HepG2 (cell line): Measurements from ENCODE around the gene MME. TPM values are rescaled to one million over a fixed set of nuclear protein-coding genes. Genes with fewer than 3 reads are reported as not detected.

ENCODE experiments used
- ATAC-seq: fragments of 200-7000 bp; cut with Tn5 transposase; 3 replicates; pipeline ENCODE4 v1.9.1; 2020; ENCODE audit warnings: mild to moderate bottlenecking, moderate library complexity
- Bru-seq: library from RNA; stranded (reverse); fragments of 400-500 nt; gene quantifications from one replicate; lab custom pipeline; 2021; lab: Mats Ljungman, UMichigan
- BruChase-seq, 2 experiments: library from RNA; stranded (reverse); fragments of 400-500 nt; gene quantifications; one replicate each; lab custom pipeline; 2021; lab: Mats Ljungman, UMichigan
- BruUV-seq: library from RNA; stranded (reverse); fragments of 400-500 nt; replicated peaks from 2 replicates; lab custom pipeline; 2021; lab: Mats Ljungman, UMichigan
- CTCF ChIA-PET: fragments of 300-600 bp; formaldehyde crosslinking; extraction: SDS; loops from one replicate; lab custom pipeline; 2021; ENCODE audit warnings: low total read pairs, inconsistent platforms, low intra/inter-chr PET ratio; lab: Yijun Ruan, JAX
- POLR2A ChIA-PET: fragments of 350-600 bp; sonication (Branson Sonifier 250); formaldehyde crosslinking; loops from one replicate; lab custom pipeline; 2020; ENCODE audit warnings: antibody characterized with exemption, inconsistent platforms; lab: Yijun Ruan, JAX
- DNase-seq: peaks from one replicate; pipeline ENCODE4 v3.0.0-alpha.2; 2015; ENCODE audit warnings: low spot score
- FAIRE-seq: peaks from 3 replicates; lab custom pipeline; 2011; peaks lifted over from hg19 to GRCh38; lab: Jason Lieb, UNC
- H2AFZ ChIP-seq: one replicate; pipeline ENCODE4 v1.6.1; 2011; ENCODE audit warnings: low read length, inconsistent platforms
- H3K27ac ChIP-seq: fragments of 300-600 bp; 3 replicates; pipeline ENCODE4 v1.8.0; 2011; ENCODE audit warnings: mixed run types, mild to moderate bottlenecking, mixed read lengths, low read length, inconsistent platforms; ENCODE audit not compliant: insufficient read depth; ENCODE audit errors: extremely low read length
- H3K27me3 ChIP-seq, 2 experiments: fragments of 200-600 bp in 1 of 2; 2 replicates in 1 of 2; 3 replicates in 1 of 2; pipeline versions ENCODE4 v1.6.0 to v1.8.0; 2011; ENCODE audit warnings: low read length in 2 of 2, mild to moderate bottlenecking in 2 of 2, moderate library complexity in 2 of 2, inconsistent platforms in 1 of 2; ENCODE audit not compliant: insufficient read depth in 2 of 2, control insufficient read depth in 1 of 2
- H3K36me3 ChIP-seq, 2 experiments: fragments of 200-600 bp in 1 of 2; replicated peaks in 1 of 2; 2 replicates in 1 of 2; 3 replicates in 1 of 2; pipeline versions ENCODE4 v1.5.1 to v1.8.0; 2011; ENCODE audit warnings: low read length in 2 of 2, inconsistent platforms in 1 of 2; ENCODE audit not compliant: insufficient read depth in 2 of 2, control insufficient read depth in 1 of 2
- H3K4me1 ChIP-seq: 2 replicates; pipeline ENCODE4 v1.5.1; 2012; ENCODE audit warnings: low read length, inconsistent platforms; ENCODE audit not compliant: insufficient read depth
- H3K4me2 ChIP-seq: 2 replicates; pipeline ENCODE4 v1.6.0; 2011; ENCODE audit warnings: low read depth, low read length, inconsistent platforms
- H3K4me3 ChIP-seq, 3 experiments: fragments of 200-600 bp in 1 of 3; sonication (generic), shearing (Covaris generic) in 1 of 3; replicated peaks in 1 of 3; 2 replicates each; pipeline ENCODE4 v1.5.1; 2011 to 2016; ENCODE audit warnings: low read length in 3 of 3, inconsistent platforms in 2 of 3, low read depth in 2 of 3, mild to moderate bottlenecking in 2 of 3, control low read depth in 1 of 3, mixed read lengths in 1 of 3; ENCODE audit not compliant: insufficient read depth in 1 of 3
- H3K79me2 ChIP-seq: one replicate; pipeline ENCODE4 v1.6.1; 2011; ENCODE audit warnings: low read length, inconsistent platforms; ENCODE audit not compliant: insufficient read depth
- H3K9ac ChIP-seq: 2 replicates; pipeline ENCODE4 v1.6.0; 2011; ENCODE audit warnings: mild to moderate bottlenecking, low read depth, low read length, inconsistent platforms; ENCODE audit not compliant: insufficient read depth
- H3K9me3 ChIP-seq: 2 replicates; pipeline ENCODE4 v1.5.1; 2012; ENCODE audit warnings: mild to moderate bottlenecking, low read length
- H4K20me1 ChIP-seq: 2 replicates; pipeline ENCODE4 v1.6.0; 2011; ENCODE audit warnings: inconsistent platforms, mild to moderate bottlenecking, low read length, moderate library complexity; ENCODE audit not compliant: insufficient read depth
- GABPB1 ChIP-seq: IDR thresholded peaks from 2 replicates; pipeline ENCODE4 v1.6.1; 2016; ENCODE audit warnings: mild to moderate bottlenecking, missing genetic modification reagents, moderate library complexity, missing compliant biosample characterization
- HNRNPL ChIP-seq: fragments of 200-400 bp; formaldehyde crosslinking; IDR thresholded peaks from 2 replicates; pipeline ENCODE4 v1.6.1; 2017; ENCODE audit warnings: mild to moderate bottlenecking, low read depth, low read length
- MAZ ChIP-seq, 2 experiments: sonication (generic) in 1 of 2; formaldehyde crosslinking in 1 of 2; IDR thresholded peaks; 2 replicates each; pipeline versions ENCODE4 v1.5.0 to v1.6.1; 2012 to 2020; ENCODE audit warnings: low read depth in 2 of 2, mild to moderate bottlenecking in 2 of 2, borderline replicate concordance in 1 of 2, improper control_type of control experiment in 1 of 2, low read length in 1 of 2, missing genetic modification reagents in 1 of 2, moderate library complexity in 1 of 2
- NR1H2 ChIP-seq: sonication (generic); formaldehyde crosslinking; IDR thresholded peaks from 2 replicates; pipeline ENCODE4 v1.8.1; 2022; ENCODE audit warnings: low read depth, missing genetic modification reagents, borderline replicate concordance
- NR2F6 ChIP-seq, 2 experiments: IDR thresholded peaks; 2 replicates each; pipeline ENCODE4 v1.6.1; 2016; ENCODE audit warnings: antibody characterized with exemption in 1 of 2, mild to moderate bottlenecking in 1 of 2
- NRL ChIP-seq: sonication (generic); formaldehyde crosslinking; IDR thresholded peaks from 2 replicates; pipeline ENCODE4 v1.5.0; 2020; ENCODE audit warnings: missing genetic modification reagents, mild to moderate bottlenecking, moderate library complexity, borderline replicate concordance
- ZSCAN12 ChIP-seq: sonication (generic); formaldehyde crosslinking; IDR thresholded peaks from 2 replicates; pipeline ENCODE4 v1.9.0; 2021; ENCODE audit warnings: mild to moderate bottlenecking, missing genetic modification reagents
- WGBS: methylation state at CpG from one replicate; pipeline ENCODE4 v1.1.6; 2017; ENCODE audit warnings: low lambda C conversion rate; 5-methylcytosine and 5-hydroxymethylcytosine counted together
- in situ Hi-C: cut with HindIII; loops from 2 replicates; pipeline ENCODE4 v1.10.0; 2017; ENCODE audit warnings: low pct_unique_long_range_greater_than_20kb; ENCODE audit not compliant: extremely low pct_ligation_motif_present
- intact Hi-C: fragments of 100-400 bp; cut with micrococcal nuclease; formaldehyde crosslinking; loops from one replicate; pipeline ENCODE4 v1.10.0; 2022; ENCODE audit not compliant: unreplicated experiment
- long read RNA-seq, 2 experiments: library from RNA in 1 of 2; library from polyadenylated mRNA in 1 of 2; stranded (forward) in 1 of 2; unstranded in 1 of 2; transcript quantifications; one replicate each; pipeline ENCODE4 v2.0.0, GENCODE V29; 2019 to 2022
- polyA minus RNA-seq, 3 experiments: library from RNA; depleted of rRNA, polyadenylated mRNA; stranded (reverse); fragments of >200 nt; gene quantifications; 2 replicates each; pipeline ENCODE4 v1.2.3, GENCODE V29; 2011; ENCODE audit warnings: low replicate concordance in 1 of 3
- polyA plus RNA-seq, 8 experiments: library from polyadenylated mRNA; depleted of rRNA in 3 of 8; stranded (reverse) in 7 of 8; unstranded in 1 of 8; fragments of >200 nt; fragmentation: Illumina TruSeq in 4 of 8; extraction: Trizol in 4 of 8; gene quantifications; 2 replicates each; pipeline versions ENCODE4 v1.2.1 to v1.2.3, GENCODE V29; 2011 to 2016; ENCODE audit warnings: low read depth in 4 of 8, missing spikeins in 1 of 8, mixed read lengths in 1 of 8; ENCODE audit not compliant: insufficient read depth in 1 of 8
- total RNA-seq, 5 experiments: library from RNA; depleted of rRNA; stranded (reverse); fragments of >200 nt; fragmentation: Illumina TruSeq; extraction: Trizol; gene quantifications; 2 replicates each; pipeline ENCODE4 v1.2.3, GENCODE V29; 2016; ENCODE audit warnings: low read depth in 1 of 5
- TF ChIP-seq, protein P1 (sequence below): sonication (generic); formaldehyde crosslinking; IDR thresholded peaks from 2 replicates; pipeline ENCODE4 v1.4.0; 2020; ENCODE audit warnings: mild to moderate bottlenecking, missing genetic modification reagents
- TF ChIP-seq, protein P2 (sequence below): sonication (generic); formaldehyde crosslinking; IDR thresholded peaks from 2 replicates; pipeline ENCODE4 v1.5.1; 2020; ENCODE audit warnings: mild to moderate bottlenecking, missing genetic modification reagents, moderate library complexity

Gene MME
- total RNA-seq (2016; rRNA removed; fragmentation: Illumina TruSeq; extraction: Trizol): not detected in 2 replicates
- total RNA-seq (2016; cell fraction: cytosol; rRNA removed; fragmentation: Illumina TruSeq; extraction: Trizol; ENCODE audit: low read depth): not detected in 2 replicates
- total RNA-seq (2016; cell fraction: insoluble cytoplasmic fraction; rRNA removed; fragmentation: Illumina TruSeq; extraction: Trizol): not detected in 2 replicates
- total RNA-seq (2016; cell fraction: membrane; rRNA removed; fragmentation: Illumina TruSeq; extraction: Trizol): not detected in 2 replicates
- not detected in 2 replicates for total RNA-seq (2016; cell fraction: nucleus; rRNA removed; fragmentation: Illumina TruSeq; extraction: Trizol)
- not detected in 2 replicates for polyA plus RNA-seq (2011; rRNA removed)
- polyA plus RNA-seq (2011; cell fraction: cytosol; rRNA removed): not detected in 2 replicates
- not detected in 2 replicates for polyA plus RNA-seq (2011; cell fraction: nucleus; rRNA removed)
- polyA plus RNA-seq (2012): not detected in 2 replicates
- polyA plus RNA-seq (2016; cell fraction: cytosol; fragmentation: Illumina TruSeq; extraction: Trizol; ENCODE audit: low read depth): not detected in 2 replicates
- not detected in 2 replicates for polyA plus RNA-seq (2016; cell fraction: insoluble cytoplasmic fraction; fragmentation: Illumina TruSeq; extraction: Trizol; ENCODE audit: low read depth)
- polyA plus RNA-seq (2016; cell fraction: membrane; fragmentation: Illumina TruSeq; extraction: Trizol; ENCODE audit: low read depth): not detected in 2 replicates
- not detected in 2 replicates for polyA plus RNA-seq (2016; cell fraction: nucleus; fragmentation: Illumina TruSeq; extraction: Trizol; ENCODE audit: insufficient read depth, low read depth)
- 1.3 TPM in 1 of 2 replicates, not detected in the other for polyA minus RNA-seq (2011; rRNA and poly(A)+ RNA removed; ENCODE audit: low replicate concordance)
- not detected in 2 replicates for polyA minus RNA-seq (2011; cell fraction: cytosol; rRNA and poly(A)+ RNA removed)
- not detected in 2 replicates for polyA minus RNA-seq (2011; cell fraction: nucleus; rRNA and poly(A)+ RNA removed)
- percentile 7 among the genes with signal in this experiment for Bru-seq, nascent RNA
- percentile 1 among the genes with signal in this experiment for BruChase-seq, experiment 1, labeled RNA remaining after a 6-hour chase
- BruChase-seq, experiment 2, labeled RNA remaining after a 2-hour chase: percentile 3 among the genes with signal in this experiment
- long read RNA-seq, experiment 1: 0 reads
- long read RNA-seq, experiment 2: 0 reads

DNA sequence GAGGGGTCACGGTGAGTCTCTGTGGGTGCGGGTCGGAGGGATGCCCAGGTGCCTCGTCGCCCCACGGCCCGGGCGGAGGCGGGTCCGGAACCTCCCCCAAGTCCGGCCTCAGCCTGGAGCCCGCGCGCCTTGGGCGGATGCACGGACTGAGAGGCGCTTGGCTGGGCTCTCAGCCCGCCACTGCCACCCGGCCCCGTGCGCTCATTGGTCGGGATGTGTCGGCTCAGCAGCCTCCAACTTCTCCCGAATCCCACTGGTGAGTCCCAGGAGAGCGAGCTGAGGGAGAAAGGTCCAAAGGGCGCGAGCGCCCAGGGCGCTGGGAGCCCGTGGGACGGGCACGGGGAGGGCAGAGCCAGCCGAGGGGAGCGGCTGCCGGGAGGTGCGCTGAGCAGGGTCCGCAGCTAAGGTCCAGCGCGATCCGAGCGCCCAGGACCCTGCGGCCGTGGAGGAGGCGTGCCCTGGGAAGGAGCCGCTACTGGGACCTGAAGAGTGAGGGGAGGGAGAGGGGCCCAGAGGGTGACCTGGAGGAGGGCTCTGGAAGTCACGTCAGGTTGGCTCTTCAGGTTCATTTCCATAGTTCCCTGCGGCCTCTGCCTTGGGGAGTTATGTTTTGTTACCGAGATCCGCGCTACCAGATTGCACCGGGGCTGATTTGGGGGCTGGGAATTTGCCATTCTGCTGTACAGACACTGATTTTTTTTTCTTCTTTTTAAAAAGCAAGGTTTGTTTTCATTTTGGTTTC, at the start of gene MME:
MME (plus strand) TSS at position 574 of the 742 bp plus-strand sequence. CDS start 3,849 bp downstream, outside the sequence.
- Histone ChIP-seq H3K36me3 (no peaks in the 10 kb centered on the region), H3K27ac (no peak within 1 kb of the TSS), H3K79me2 (no peaks in the 10 kb centered on the region), H2AFZ (no peak within 1 kb of the TSS), H3K27me3 (peaks cover 0 to 28% of the 10 kb centered on the region in 2 experiments; a peak in 4 of 5 replicates), H3K4me1 (no peaks in the 10 kb centered on the region), H3K9ac (no peak within 1 kb of the TSS), H4K20me1 (no peaks in the 10 kb centered on the region), H3K9me3 (no peaks in the 10 kb centered on the region), H3K4me2 (peak within 1 kb of the TSS; percentile 61), H3K4me3 (peak within 1 kb of the TSS; percentile 7 to 61 (median 21); a peak in 3 of 6 replicates)
- WGBS: 3% methylated on average over 9 of the region's 51 CpGs
- intact Hi-C loops: loop anchor here (10.0 kb wide), 1 partner anchor 245 kb away; no protein-coding TSS in a partner anchor
- CTCF ChIA-PET: no interaction called here
- POLR2A ChIA-PET: no interaction called here
- in situ Hi-C loops: no loop called here
- no peak for FAIRE-seq
- no TSS peak for BruUV-seq
- ATAC-seq: peak; percentile 95
- DNase-seq: no peak
- TF ChIP-seq, protein P1, sequence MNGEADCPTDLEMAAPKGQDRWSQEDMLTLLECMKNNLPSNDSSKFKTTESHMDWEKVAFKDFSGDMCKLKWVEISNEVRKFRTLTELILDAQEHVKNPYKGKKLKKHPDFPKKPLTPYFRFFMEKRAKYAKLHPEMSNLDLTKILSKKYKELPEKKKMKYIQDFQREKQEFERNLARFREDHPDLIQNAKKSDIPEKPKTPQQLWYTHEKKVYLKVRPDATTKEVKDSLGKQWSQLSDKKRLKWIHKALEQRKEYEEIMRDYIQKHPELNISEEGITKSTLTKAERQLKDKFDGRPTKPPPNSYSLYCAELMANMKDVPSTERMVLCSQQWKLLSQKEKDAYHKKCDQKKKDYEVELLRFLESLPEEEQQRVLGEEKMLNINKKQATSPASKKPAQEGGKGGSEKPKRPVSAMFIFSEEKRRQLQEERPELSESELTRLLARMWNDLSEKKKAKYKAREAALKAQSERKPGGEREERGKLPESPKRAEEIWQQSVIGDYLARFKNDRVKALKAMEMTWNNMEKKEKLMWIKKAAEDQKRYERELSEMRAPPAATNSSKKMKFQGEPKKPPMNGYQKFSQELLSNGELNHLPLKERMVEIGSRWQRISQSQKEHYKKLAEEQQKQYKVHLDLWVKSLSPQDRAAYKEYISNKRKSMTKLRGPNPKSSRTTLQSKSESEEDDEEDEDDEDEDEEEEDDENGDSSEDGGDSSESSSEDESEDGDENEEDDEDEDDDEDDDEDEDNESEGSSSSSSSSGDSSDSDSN: peak; percentile 49; the same call in 1 of the 2 replicates
- TF ChIP-seq NR2F6 (IDR thresholded peaks at IDR 0.05) (no peak), NR2F6 (CRISPR knock-in tag; IDR thresholded peaks at IDR 0.05) (no peak), MAZ (IDR thresholded peaks at IDR 0.05; ENCODE audit: borderline replicate concordance, low read depth, low read length) (no peak), MAZ (CRISPR knock-in tag; IDR thresholded peaks at IDR 0.05; ENCODE audit: low read depth) (peak; percentile 34; the same call in 1 of the 2 replicates), NRL (CRISPR knock-in tag) (0 out of 2 replicates have a peak, but pooled peaks have one; percentile 34), GABPB1 (peak; percentile 40; the same call in 1 of the 2 replicates), HNRNPL (0 out of 2 replicates have a peak, but pooled peaks have one; percentile 50), ZSCAN12 (CRISPR knock-in tag) (no peak), NR1H2 (no peak)
- TF ChIP-seq, protein P2, sequence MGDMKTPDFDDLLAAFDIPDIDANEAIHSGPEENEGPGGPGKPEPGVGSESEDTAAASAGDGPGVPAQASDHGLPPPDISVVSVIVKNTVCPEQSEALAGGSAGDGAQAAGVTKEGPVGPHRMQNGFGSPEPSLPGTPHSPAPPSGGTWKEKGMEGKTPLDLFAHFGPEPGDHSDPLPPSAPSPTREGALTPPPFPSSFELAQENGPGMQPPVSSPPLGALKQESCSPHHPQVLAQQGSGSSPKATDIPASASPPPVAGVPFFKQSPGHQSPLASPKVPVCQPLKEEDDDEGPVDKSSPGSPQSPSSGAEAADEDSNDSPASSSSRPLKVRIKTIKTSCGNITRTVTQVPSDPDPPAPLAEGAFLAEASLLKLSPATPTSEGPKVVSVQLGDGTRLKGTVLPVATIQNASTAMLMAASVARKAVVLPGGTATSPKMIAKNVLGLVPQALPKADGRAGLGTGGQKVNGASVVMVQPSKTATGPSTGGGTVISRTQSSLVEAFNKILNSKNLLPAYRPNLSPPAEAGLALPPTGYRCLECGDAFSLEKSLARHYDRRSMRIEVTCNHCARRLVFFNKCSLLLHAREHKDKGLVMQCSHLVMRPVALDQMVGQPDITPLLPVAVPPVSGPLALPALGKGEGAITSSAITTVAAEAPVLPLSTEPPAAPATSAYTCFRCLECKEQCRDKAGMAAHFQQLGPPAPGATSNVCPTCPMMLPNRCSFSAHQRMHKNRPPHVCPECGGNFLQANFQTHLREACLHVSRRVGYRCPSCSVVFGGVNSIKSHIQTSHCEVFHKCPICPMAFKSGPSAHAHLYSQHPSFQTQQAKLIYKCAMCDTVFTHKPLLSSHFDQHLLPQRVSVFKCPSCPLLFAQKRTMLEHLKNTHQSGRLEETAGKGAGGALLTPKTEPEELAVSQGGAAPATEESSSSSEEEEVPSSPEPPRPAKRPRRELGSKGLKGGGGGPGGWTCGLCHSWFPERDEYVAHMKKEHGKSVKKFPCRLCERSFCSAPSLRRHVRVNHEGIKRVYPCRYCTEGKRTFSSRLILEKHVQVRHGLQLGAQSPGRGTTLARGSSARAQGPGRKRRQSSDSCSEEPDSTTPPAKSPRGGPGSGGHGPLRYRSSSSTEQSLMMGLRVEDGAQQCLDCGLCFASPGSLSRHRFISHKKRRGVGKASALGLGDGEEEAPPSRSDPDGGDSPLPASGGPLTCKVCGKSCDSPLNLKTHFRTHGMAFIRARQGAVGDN (CRISPR knock-in tag): peak; percentile 36
